Measurements from ENCODE around the gene MTFR1L.

MTFR1L gene

GRCh38 chr1:25790472-25790871 is 29.3 kb upstream of the MTFR1L start:
- DNase-seq (ENCODE audit: low read depth in 2 of 3, low spot score in 2 of 3), result no peak

- no peak for DNase-seq (ENCODE audit: low read depth in 2 of 3, low spot score in 2 of 3)
These were observed 27.6 kb upstream of the MTFR1L start for GRCh38 chr1:25792115-25792514.

- DNase-seq (ENCODE audit: low read depth in 2 of 3, low spot score in 2 of 3), result no peak
These were observed 26.1 kb upstream of the MTFR1L start for GRCh38 chr1:25793585-25794170.

- DNase-seq (ENCODE audit: low read depth in 2 of 3, low spot score in 2 of 3), result no peak
These were observed 25.4 kb upstream of the MTFR1L start for GRCh38 chr1:25794325-25794724.

- DNase-seq (ENCODE audit: low read depth in 2 of 3, low spot score in 2 of 3), result no peak
These were observed 24.5 kb upstream of the MTFR1L start for GRCh38 chr1:25795211-25795610.

- DNase-seq (ENCODE audit: low read depth in 2 of 3, low spot score in 2 of 3), result no peak
These were observed 23.6 kb upstream of the MTFR1L start for GRCh38 chr1:25795946-25796810.

- DNase-seq (ENCODE audit: low read depth in 2 of 3, low spot score in 2 of 3), result peak; percentile 47 to 82 (median 80)
These were observed 22.8 kb upstream of the MTFR1L start for GRCh38 chr1:25796811-25797458.

GRCh38 chr1:25797939-25798338 is 21.8 kb upstream of the MTFR1L start:
- DNase-seq (ENCODE audit: low read depth in 2 of 3, low spot score in 2 of 3), result no peak

GRCh38 chr1:25798666-25799351 is 20.9 kb upstream of the MTFR1L start:
- DNase-seq (ENCODE audit: low read depth in 2 of 3, low spot score in 2 of 3), result no peak

- no peak for DNase-seq (ENCODE audit: low read depth in 2 of 3, low spot score in 2 of 3)
These were observed 20.3 kb upstream of the MTFR1L start for GRCh38 chr1:25799352-25799934.

- no peak for DNase-seq (ENCODE audit: low read depth in 2 of 3, low spot score in 2 of 3)
These were observed 19.6 kb upstream of the MTFR1L start, which contains the start of gene SELENON for GRCh38 chr1:25799935-25800702. TSS of gene SELENON (plus strand) at chr1:25800193. CDS start at chr1:25800231, 38 bp downstream.

- no peak for DNase-seq (ENCODE audit: low read depth in 2 of 3, low spot score in 2 of 3)
These were observed 18.9 kb upstream of the MTFR1L start for GRCh38 chr1:25800703-25801377.

- no peak for DNase-seq (ENCODE audit: low read depth in 2 of 3, low spot score in 2 of 3)
These were observed 16.8 kb upstream of the MTFR1L start for GRCh38 chr1:25802915-25803314.

- DNase-seq (ENCODE audit: low read depth in 2 of 3, low spot score in 2 of 3), result no peak
These were observed 16.4 kb upstream of the MTFR1L start for GRCh38 chr1:25803368-25803767.

GRCh38 chr1:25804244-25804963 is 15.3 kb upstream of the MTFR1L start:
- DNase-seq (ENCODE audit: low read depth in 2 of 3, low spot score in 2 of 3), result no peak

GRCh38 chr1:25804964-25805862 is 14.5 kb upstream of the MTFR1L start:
- no peak for DNase-seq (ENCODE audit: low read depth in 2 of 3, low spot score in 2 of 3)

- no peak for DNase-seq (ENCODE audit: low read depth in 2 of 3, low spot score in 2 of 3)
These were observed 13.9 kb upstream of the MTFR1L start for GRCh38 chr1:25805863-25806225.

GRCh38 chr1:25806418-25806817 is 13.3 kb upstream of the MTFR1L start:
- DNase-seq (ENCODE audit: low read depth in 2 of 3, low spot score in 2 of 3), result no peak

All from activated CD8-positive, alpha-beta memory T cell treated with anti-CD3 and anti-CD28 coated beads for 48 hours (primary cell).